ENCODE data around the gene SRM. TPM values are rescaled to one million over a fixed set of nuclear protein-coding genes. Genes with fewer than 3 reads are reported as not detected.

SRM gene
- total and polyA plus RNA-seq, 10 donors, result 42.0 to 114 (median 63.1) TPM

- intact Hi-C loops (cut with DNase I; ENCODE audit: low total_unique reads), result no loop called here
- H3K27me3 ChIP-seq (replicated peaks in 1 of 7), result no peaks in the 10 kb centered on the region
- peaks cover 0 to 53% (median 30%) of the 10 kb centered on the region in 6 donors for H3K36me3 ChIP-seq
- H3K27ac ChIP-seq, result peak overlapping the region in 2 of 8 donors; percentile 69 to 70
- H3K4me3 ChIP-seq, result peak overlapping the region; percentile 73 to 99 (median 94)
- no peak for DNase-seq
- H3K9me3 ChIP-seq, result no peaks in the 10 kb centered on the region
- TF ChIP-seq POLR2AphosphoS5 (IDR thresholded peaks at IDR 0.05), result peak in 1 of 3 donors; percentile 23
- no peak for TF ChIP-seq POLR2A (IDR thresholded peaks at IDR 0.05)
- H3K4me1 ChIP-seq, result peaks cover 14 to 49% (median 30%) of the 10 kb centered on the region in 6 donors
- 55 to 67% (median 64%) methylated on average over 19 to 28 of the region's 28 CpGs for WGBS, 5 donors
These were observed 1.1 kb downstream of the SRM start for GRCh38 chr1:11058595-11059154.

- intact Hi-C loops (cut with DNase I; ENCODE audit: low total_unique reads), result no loop called here
- TF ChIP-seq POLR2AphosphoS5 (IDR thresholded peaks at IDR 0.05), result no peak
- TF ChIP-seq CTCF (IDR thresholded peaks at IDR 0.05 in 8 of 11, conservative IDR thresholded peaks at IDR 0.05 in 3 of 11), result no peak
- no peak for TF ChIP-seq POLR2A (IDR thresholded peaks at IDR 0.05)
- DNase-seq, result no peak
- no peaks in the 10 kb centered on the region for H3K27me3 ChIP-seq (replicated peaks in 1 of 7)
- H3K4me1 ChIP-seq, result peaks cover 14 to 50% (median 30%) of the 10 kb centered on the region in 6 donors
- no peaks in the 10 kb centered on the region for H3K9me3 ChIP-seq
- no peak overlapping the region for H3K4me3 ChIP-seq
- 93 to 97% (median 96%) methylated on average over 14 of the region's 14 CpGs for WGBS, 5 donors
- H3K36me3 ChIP-seq, result peaks cover 0 to 48% (median 30%) of the 10 kb centered on the region in 6 donors
- no peak overlapping the region for H3K27ac ChIP-seq
These were observed 1.8 kb downstream of the SRM start for GRCh38 chr1:11058026-11058425.

GRCh38 chr1:11057477-11057876, 2.3 kb downstream of the SRM start:
- Histone ChIP-seq H3K4me3 (no peak overlapping the region), H3K9me3 (no peaks in the 10 kb centered on the region), H3K36me3 (peaks cover 0 to 48% (median 30%) of the 10 kb centered on the region in 6 donors), H3K27ac (no peak overlapping the region), H3K27me3 (replicated peaks in 1 of 7) (no peaks in the 10 kb centered on the region), H3K4me1 (peaks cover 14 to 51% (median 31%) of the 10 kb centered on the region in 6 donors)
- intact Hi-C loops (cut with DNase I; ENCODE audit: low total_unique reads), result no loop called here
- 88 to 93% (median 91%) methylated on average over 8 of the region's 8 CpGs for WGBS, 5 donors
- TF ChIP-seq CTCF (IDR thresholded peaks at IDR 0.05 in 8 of 11, conservative IDR thresholded peaks at IDR 0.05 in 3 of 11), result no peak
- TF ChIP-seq POLR2A (IDR thresholded peaks at IDR 0.05), result no peak
- TF ChIP-seq POLR2AphosphoS5 (IDR thresholded peaks at IDR 0.05), result no peak
- no peak for DNase-seq

- no peak overlapping the region for H3K4me3 ChIP-seq
- no peaks in the 10 kb centered on the region for H3K27me3 ChIP-seq (replicated peaks in 1 of 7)
- peaks cover 14 to 52% (median 33%) of the 10 kb centered on the region in 6 donors for H3K4me1 ChIP-seq
- 91 to 99% (median 94%) methylated on average over 7 of the region's 7 CpGs for WGBS, 5 donors
- peaks cover 0 to 48% (median 30%) of the 10 kb centered on the region in 6 donors for H3K36me3 ChIP-seq
- H3K27ac ChIP-seq, result no peak overlapping the region
- no peak for DNase-seq
- TF ChIP-seq POLR2A (IDR thresholded peaks at IDR 0.05) (no peak), POLR2AphosphoS5 (IDR thresholded peaks at IDR 0.05) (no peak), CTCF (IDR thresholded peaks at IDR 0.05 in 8 of 11, conservative IDR thresholded peaks at IDR 0.05 in 3 of 11) (no peak)
- intact Hi-C loops (cut with DNase I; ENCODE audit: low total_unique reads), result no loop called here
- H3K9me3 ChIP-seq, result no peaks in the 10 kb centered on the region
These were observed 3.3 kb downstream of the SRM start for GRCh38 chr1:11056504-11056903.
